H9 (cell line): Measurements from ENCODE around the gene ZNF280D. TPM values are rescaled to one million over a fixed set of nuclear protein-coding genes. Genes with fewer than 3 reads are reported as not detected.

ENCODE experiments used
- DNase-seq: peaks from one replicate; pipeline ENCODE4 v3.0.0-alpha.2; 2017
- H2AFZ ChIP-seq: one replicate; pipeline ENCODE4 v1.6.1; 2013; ENCODE audit warnings: mild to moderate bottlenecking, low read length, control low read depth, moderate library complexity
- H2AK5ac ChIP-seq: 2 replicates; pipeline ENCODE4 v1.6.1; 2013; ENCODE audit warnings: low read length, control low read depth, mixed read lengths; ENCODE audit not compliant: insufficient read length
- H2BK120ac ChIP-seq: one replicate; pipeline ENCODE4 v1.6.1; 2013; ENCODE audit warnings: low read depth, mild to moderate bottlenecking, low read length, control low read depth, inconsistent platforms; ENCODE audit not compliant: poor library complexity, severe bottlenecking
- H2BK12ac ChIP-seq: 2 replicates; pipeline ENCODE4 v1.6.1; 2013; ENCODE audit warnings: low read length, control low read depth, mixed read lengths, low read depth; ENCODE audit not compliant: insufficient read length
- H2BK15ac ChIP-seq: 2 replicates; pipeline ENCODE4 v1.6.1; 2013; ENCODE audit warnings: low read depth, low read length, control low read depth
- H2BK20ac ChIP-seq: one replicate; pipeline ENCODE4 v1.6.1; 2013; ENCODE audit warnings: low read depth, mild to moderate bottlenecking, low read length, control low read depth, inconsistent platforms; ENCODE audit not compliant: poor library complexity, severe bottlenecking
- H2BK5ac ChIP-seq: 2 replicates; pipeline ENCODE4 v1.6.1; 2013; ENCODE audit warnings: low read length, control low read depth, mixed read lengths; ENCODE audit not compliant: insufficient read length
- H3K14ac ChIP-seq: 2 replicates; pipeline ENCODE4 v1.6.1; 2013; ENCODE audit warnings: low read length, control low read depth; ENCODE audit not compliant: insufficient read depth
- H3K18ac ChIP-seq: 2 replicates; pipeline ENCODE4 v1.6.1; 2013; ENCODE audit warnings: low read depth, mild to moderate bottlenecking, mixed read lengths, low read length, control low read depth; ENCODE audit not compliant: insufficient read length
- H3K23ac ChIP-seq: 2 replicates; pipeline ENCODE4 v1.6.1; 2013; ENCODE audit warnings: low read length, control low read depth, mixed read lengths, low read depth; ENCODE audit not compliant: insufficient read length
- H3K23me2 ChIP-seq: 2 replicates; pipeline ENCODE4 v1.6.1; 2013; ENCODE audit warnings: low read depth, mild to moderate bottlenecking, mixed read lengths, low read length, control low read depth; ENCODE audit not compliant: insufficient read length, poor library complexity, severe bottlenecking
- H3K27ac ChIP-seq: 2 replicates; pipeline ENCODE4 v1.5.1; 2013; ENCODE audit warnings: low read length, control low read depth, mixed read lengths, low read depth; ENCODE audit not compliant: insufficient read length
- H3K27me3 ChIP-seq: 2 replicates; pipeline ENCODE4 v1.6.1; 2013; ENCODE audit warnings: low read length, control low read depth, inconsistent platforms; ENCODE audit not compliant: insufficient read depth
- H3K4ac ChIP-seq: 2 replicates; pipeline ENCODE4 v1.6.1; 2013; ENCODE audit warnings: low read depth, mild to moderate bottlenecking, control low read depth, inconsistent platforms, low read length, moderate library complexity
- H3K4me1 ChIP-seq: 2 replicates; pipeline ENCODE4 v1.6.1; 2013; ENCODE audit warnings: low read length, control low read depth, inconsistent platforms; ENCODE audit not compliant: insufficient read depth
- H3K4me2 ChIP-seq: 2 replicates; pipeline ENCODE4 v1.6.1; 2013; ENCODE audit warnings: low read length, control low read depth, mixed read lengths; ENCODE audit not compliant: insufficient read length, insufficient read depth
- H3K56ac ChIP-seq: 2 replicates; pipeline ENCODE4 v1.6.1; 2013; ENCODE audit warnings: low read depth, mild to moderate bottlenecking, mixed read lengths, low read length, control low read depth; ENCODE audit not compliant: insufficient read length
- H3K79me1 ChIP-seq: 2 replicates; pipeline ENCODE4 v1.6.1; 2013; ENCODE audit warnings: low read depth, mild to moderate bottlenecking, moderate library complexity, low read length, control low read depth, inconsistent platforms; ENCODE audit not compliant: insufficient read depth, poor library complexity, severe bottlenecking
- H3K79me2 ChIP-seq: 2 replicates; pipeline ENCODE4 v1.6.1; 2013; ENCODE audit warnings: low read length, control low read depth, inconsistent platforms; ENCODE audit not compliant: insufficient read depth
- H3K9ac ChIP-seq: 2 replicates; pipeline ENCODE4 v1.6.1; 2013; ENCODE audit warnings: low read length, control low read depth, mixed read lengths; ENCODE audit not compliant: insufficient read length; ENCODE audit errors: extremely low read depth
- H3K9me3 ChIP-seq: one replicate; pipeline ENCODE4 v1.6.1; 2013; ENCODE audit warnings: low read depth, low read length, inconsistent platforms; ENCODE audit not compliant: control insufficient read depth
- H3T11ph ChIP-seq: one replicate; pipeline ENCODE4 v1.6.1; 2013; ENCODE audit warnings: mild to moderate bottlenecking, low read length, control low read depth, inconsistent platforms
- H4K20me1 ChIP-seq: one replicate; pipeline ENCODE4 v1.6.1; 2013; ENCODE audit not compliant: control insufficient read depth, insufficient read length, insufficient read depth
- H4K5ac ChIP-seq: 2 replicates; pipeline ENCODE4 v1.6.1; 2013; ENCODE audit warnings: low read depth, mild to moderate bottlenecking, mixed read lengths, low read length, control low read depth; ENCODE audit not compliant: insufficient read length
- H4K8ac ChIP-seq: replicated peaks from 2 replicates; pipeline ENCODE4 v1.6.1; 2013; ENCODE audit warnings: low read length, control low read depth, mixed read lengths, low read depth; ENCODE audit not compliant: insufficient read length
- H4K91ac ChIP-seq: 2 replicates; pipeline ENCODE4 v1.6.1; 2013; ENCODE audit warnings: low read depth, mild to moderate bottlenecking, moderate library complexity, mixed read lengths, low read length, control low read depth; ENCODE audit not compliant: insufficient read length
- H3K27ac Mint-ChIP-seq, 3 experiments: 2 replicates in 2 of 3; 3 replicates in 1 of 3; pipeline ENCODE4 v1.8.0; 2020 to 2021; ENCODE audit warnings: mixed read lengths in 3 of 3, mild to moderate bottlenecking in 1 of 3, moderate library complexity in 1 of 3
- H3K27me3 Mint-ChIP-seq: 2 replicates; pipeline ENCODE4 v1.8.0; 2021; ENCODE audit warnings: low read depth, mild to moderate bottlenecking, moderate library complexity, mixed read lengths
- H3K36me3 Mint-ChIP-seq, 3 experiments: 2 replicates in 2 of 3; 3 replicates in 1 of 3; pipeline ENCODE4 v1.8.0; 2020 to 2021; ENCODE audit warnings: low read depth in 3 of 3, mixed read lengths in 3 of 3; ENCODE audit not compliant: insufficient read depth in 1 of 3
- H3K4me1 Mint-ChIP-seq, 2 experiments: 2 replicates each; pipeline ENCODE4 v1.8.0; 2020; ENCODE audit warnings: mixed read lengths in 2 of 2
- H3K4me3 Mint-ChIP-seq, 2 experiments: 2 replicates in 1 of 2; 3 replicates in 1 of 2; pipeline ENCODE4 v1.8.0; 2020 to 2021; ENCODE audit warnings: mild to moderate bottlenecking in 2 of 2, mixed read lengths in 2 of 2, moderate library complexity in 1 of 2
- H3K9me3 Mint-ChIP-seq, 2 experiments: 2 replicates in 1 of 2; 3 replicates in 1 of 2; pipeline ENCODE4 v1.8.0; 2020; ENCODE audit warnings: mild to moderate bottlenecking in 2 of 2, mixed read lengths in 2 of 2, moderate library complexity in 1 of 2
- CTCF ChIP-seq: fragments of 200-600 bp; sonication (generic); conservative IDR thresholded peaks from 3 replicates; pipeline ENCODE4 v1.8.0; 2021; ENCODE audit warnings: antibody characterized with exemption, mild to moderate bottlenecking
- WGBS: extraction: QIAGEN DNeasy Blood & Tissue Kit; methylation state at CpG from one replicate; pipeline ENCODE4 v1.1.7; 2013; ENCODE audit warnings: missing lambda C conversion rate, low lambda C conversion rate, mixed read lengths; ENCODE audit not compliant: insufficient read length; ENCODE audit errors: extremely low coverage; 5-methylcytosine and 5-hydroxymethylcytosine counted together
- total RNA-seq: library from RNA; stranded (reverse); gene quantifications from 2 replicates; pipeline ENCODE4 v1.2.1, GENCODE V29; 2021

The ZNF280D gene
- total RNA-seq, 1 experiment from 2014 or later, result 5.7 TPM

GRCh38 chr15:56732886-56733135, 498 bp downstream of the ZNF280D start:
- H3K27me3 Mint-ChIP-seq, result no peaks in the 10 kb centered on the region
- no CpG with 5 or more reads among the region's 8 CpGs for WGBS
- Histone ChIP-seq H2BK20ac (no peak overlapping the region), H3K27me3 (no peaks in the 10 kb centered on the region), H4K91ac (no peak overlapping the region), H4K8ac (no peak overlapping the region), H3K23me2 (no peaks in the 10 kb centered on the region), H2BK15ac (no peak overlapping the region), H3T11ph (no peak overlapping the region), H3K4me1 (no peaks in the 10 kb centered on the region), H2AFZ (no peak overlapping the region), H3K79me1 (no peaks in the 10 kb centered on the region), H3K79me2 (no peaks in the 10 kb centered on the region), H3K9ac (peak overlapping the region; percentile 41), H3K27ac (no peak overlapping the region), H4K5ac (no peak overlapping the region), H4K20me1 (no peaks in the 10 kb centered on the region), H2BK5ac (no peak overlapping the region), H3K9me3 (peaks cover 6% of the 10 kb centered on the region), H3K18ac (peak overlapping the region; percentile 10), H3K23ac (no peak overlapping the region), H3K14ac (peak overlapping the region; percentile 78; the same call in 1 of the 2 replicates), H3K4me2 (no peak overlapping the region), H3K56ac (no peak overlapping the region), H3K4ac (no peak overlapping the region), H2AK5ac (no peak overlapping the region), H2BK12ac (no peak overlapping the region), H2BK120ac (no peak overlapping the region)
- DNase-seq, result no peak
- peaks cover 6 to 24% (median 11%) of the 10 kb centered on the region in 3 experiments; a peak in 6 of 7 replicates for H3K36me3 Mint-ChIP-seq
- H3K4me1 Mint-ChIP-seq, result peaks cover 5 to 15% of the 10 kb centered on the region in 2 experiments
- H3K27ac Mint-ChIP-seq, result peak overlapping the region; percentile 75 to 98 (median 94)
- H3K9me3 Mint-ChIP-seq, result peaks cover 15 to 27% of the 10 kb centered on the region in 2 experiments
- peak overlapping the region; percentile 70 to 75 for H3K4me3 Mint-ChIP-seq
- TF ChIP-seq CTCF, result no peak
